ENCODE measurements around the gene SCARB1.

SCARB1 gene

GRCh38 chr12:124774462-124775167 is 89.0 kb downstream of the SCARB1 start:
- no peak for DNase-seq (ENCODE audit: low spot score)

GRCh38 chr12:124774054-124774461 is 89.6 kb downstream of the SCARB1 start:
- DNase-seq (ENCODE audit: low spot score): no peak

DNA sequence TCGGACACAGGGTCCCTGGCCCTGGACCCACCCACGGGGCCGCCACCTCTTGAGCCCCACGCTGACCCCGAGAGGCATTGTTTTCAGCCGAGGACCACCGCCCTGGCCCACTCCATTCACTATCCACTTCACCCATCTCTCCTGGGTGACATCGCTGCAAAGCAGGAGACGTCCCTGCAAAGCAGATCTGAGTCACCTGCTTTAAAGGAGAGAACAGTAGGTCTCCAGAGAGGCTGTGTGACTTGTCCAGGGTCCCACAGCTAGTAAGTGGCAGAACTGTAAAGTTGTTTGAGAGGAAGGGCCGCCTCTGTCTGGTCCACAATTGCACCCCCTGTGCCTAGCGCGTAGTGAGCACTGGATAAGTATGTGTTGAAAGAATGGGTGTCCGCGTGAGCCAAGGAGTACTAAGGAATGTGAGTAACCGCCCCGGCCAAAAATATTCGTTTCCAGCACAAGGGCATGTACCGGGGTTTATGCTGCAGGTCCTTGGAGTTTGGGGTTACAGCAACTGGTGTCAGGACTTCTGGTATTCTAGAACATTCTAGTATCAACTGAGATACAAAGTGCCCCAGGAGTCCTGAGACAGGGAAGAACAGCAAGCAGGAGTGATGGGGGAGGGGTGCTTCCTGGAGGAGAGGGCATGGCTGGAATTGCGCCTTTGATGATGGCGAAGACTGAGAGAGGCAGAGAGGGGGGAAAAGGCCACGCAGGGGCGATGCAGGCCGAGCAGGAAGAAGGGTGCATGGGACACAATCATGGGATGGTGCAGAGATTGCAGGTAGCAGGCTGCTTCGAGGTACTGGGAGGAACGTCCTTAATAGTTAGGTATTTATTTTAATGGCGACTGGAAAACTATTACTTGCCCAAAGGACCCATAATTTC is 91.1 kb downstream of the SCARB1 start:
- DNase-seq (ENCODE audit: low spot score): no peak

GRCh38 chr12:124771462-124772288 is 92.0 kb downstream of the SCARB1 start:
- DNase-seq (ENCODE audit: low spot score): peak; percentile 69

- no peak for DNase-seq (ENCODE audit: low spot score)
Observed at GRCh38 chr12:124770728-124771127, 92.9 kb downstream of the SCARB1 start.

GRCh38 chr12:124769881-124770512 is 93.7 kb downstream of the SCARB1 start:
- DNase-seq (ENCODE audit: low spot score): no peak

GRCh38 chr12:124769163-124769530 is 94.5 kb downstream of the SCARB1 start:
- no peak for DNase-seq (ENCODE audit: low spot score)

DNA sequence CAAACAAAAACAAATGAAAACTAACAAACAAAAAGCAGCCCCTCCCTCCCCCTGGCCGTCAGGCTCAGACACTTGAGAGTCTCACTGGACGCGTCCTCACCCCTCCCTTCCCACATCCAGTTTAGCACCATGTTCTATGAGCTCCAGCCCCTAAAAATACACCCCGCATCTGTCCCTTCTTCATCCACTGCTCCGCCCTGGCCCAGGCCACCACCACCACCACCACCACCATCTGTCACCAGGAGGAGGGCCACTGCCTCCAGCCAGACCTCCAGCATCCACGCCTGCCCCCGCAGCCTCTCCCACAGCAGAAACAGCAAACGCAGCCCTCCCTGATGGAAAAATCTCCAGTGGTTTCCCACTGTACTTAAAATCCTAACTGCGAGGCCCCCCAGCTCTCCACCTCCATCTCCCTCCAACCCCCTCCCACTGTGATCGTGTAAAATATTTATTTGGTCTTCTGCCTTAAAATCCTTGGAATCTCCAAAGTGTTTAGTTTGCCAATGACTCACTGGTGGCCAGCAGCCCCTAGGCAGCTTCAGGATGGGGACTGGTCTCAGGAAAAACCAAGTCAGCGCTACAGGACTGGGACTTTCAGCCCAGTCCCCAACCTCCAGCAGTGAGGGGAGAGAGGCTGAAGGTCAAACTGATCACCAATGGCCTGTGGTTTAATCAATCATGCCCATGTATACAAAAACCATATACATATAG is 95.1 kb downstream of the SCARB1 start:
- DNase-seq (ENCODE audit: low spot score): no peak

DNA sequence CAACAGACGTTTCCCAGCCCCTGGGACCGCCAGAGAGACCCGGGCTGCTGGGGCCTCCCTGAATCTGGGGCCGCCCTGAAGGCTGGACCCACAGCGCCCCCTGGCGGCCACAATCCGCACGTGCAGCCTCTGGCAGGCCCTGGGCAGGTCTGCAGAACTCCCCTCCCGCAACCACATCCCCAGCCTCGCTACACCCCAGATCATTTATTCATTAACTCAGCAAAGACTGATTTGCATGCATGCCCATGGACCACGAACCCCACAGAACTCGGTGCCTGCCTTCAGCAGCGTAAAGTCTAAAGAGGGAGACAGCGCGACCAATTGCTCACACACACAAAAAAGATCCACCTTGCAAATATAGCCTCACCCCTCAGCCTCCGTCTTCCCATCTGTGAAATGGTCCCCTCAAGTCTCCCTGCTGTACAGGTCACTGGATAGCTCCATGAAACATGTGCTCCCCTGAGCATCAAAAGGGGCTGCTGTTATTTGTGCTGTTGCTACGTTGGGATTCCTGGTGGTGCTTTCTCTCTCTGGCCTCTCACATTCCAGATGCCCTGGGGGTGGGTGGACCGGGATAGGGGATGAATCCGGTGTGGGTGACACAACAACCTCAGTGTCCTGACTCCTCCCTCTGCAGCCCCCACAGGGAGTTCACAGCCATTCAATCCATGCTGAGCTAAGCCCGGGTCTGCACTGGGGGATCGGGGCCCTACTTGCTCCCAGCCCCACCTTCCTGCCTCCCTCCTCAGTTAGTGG is 96.4 kb downstream of the SCARB1 start:
- DNase-seq (ENCODE audit: low spot score): peak; percentile 78

GRCh38 chr12:124766727-124767065 is 97.0 kb downstream of the SCARB1 start:
- DNase-seq (ENCODE audit: low spot score): no peak

- DNase-seq (ENCODE audit: low spot score): no peak
Observed at GRCh38 chr12:124765581-124766489, 97.8 kb downstream of the SCARB1 start.

GRCh38 chr12:124764870-124765580 is 98.6 kb downstream of the SCARB1 start:
- DNase-seq (ENCODE audit: low spot score): peak; percentile 89

GRCh38 chr12:124764451-124764850 is 99.2 kb downstream of the SCARB1 start:
- DNase-seq (ENCODE audit: low spot score): peak; percentile 61

DNA sequence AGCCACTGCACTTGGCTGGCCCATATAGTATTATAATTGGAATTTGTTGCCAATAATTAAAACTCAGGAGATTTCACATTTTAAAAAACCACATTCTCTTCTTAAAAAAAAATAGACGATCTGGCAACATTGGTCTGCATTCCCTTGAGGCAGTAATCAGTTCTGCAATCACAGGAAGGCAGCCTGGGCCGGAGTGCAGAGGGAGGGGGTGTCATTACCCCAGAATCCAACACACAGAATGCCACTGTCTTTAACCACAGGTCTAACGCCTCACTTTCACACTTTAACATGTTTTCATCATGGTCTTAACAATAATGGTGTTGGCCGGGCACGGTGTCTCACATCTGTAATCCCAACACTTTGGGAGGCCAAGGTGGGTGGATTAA is 100.1 kb downstream of the SCARB1 start:
- DNase-seq (ENCODE audit: low spot score): no peak

DNA sequence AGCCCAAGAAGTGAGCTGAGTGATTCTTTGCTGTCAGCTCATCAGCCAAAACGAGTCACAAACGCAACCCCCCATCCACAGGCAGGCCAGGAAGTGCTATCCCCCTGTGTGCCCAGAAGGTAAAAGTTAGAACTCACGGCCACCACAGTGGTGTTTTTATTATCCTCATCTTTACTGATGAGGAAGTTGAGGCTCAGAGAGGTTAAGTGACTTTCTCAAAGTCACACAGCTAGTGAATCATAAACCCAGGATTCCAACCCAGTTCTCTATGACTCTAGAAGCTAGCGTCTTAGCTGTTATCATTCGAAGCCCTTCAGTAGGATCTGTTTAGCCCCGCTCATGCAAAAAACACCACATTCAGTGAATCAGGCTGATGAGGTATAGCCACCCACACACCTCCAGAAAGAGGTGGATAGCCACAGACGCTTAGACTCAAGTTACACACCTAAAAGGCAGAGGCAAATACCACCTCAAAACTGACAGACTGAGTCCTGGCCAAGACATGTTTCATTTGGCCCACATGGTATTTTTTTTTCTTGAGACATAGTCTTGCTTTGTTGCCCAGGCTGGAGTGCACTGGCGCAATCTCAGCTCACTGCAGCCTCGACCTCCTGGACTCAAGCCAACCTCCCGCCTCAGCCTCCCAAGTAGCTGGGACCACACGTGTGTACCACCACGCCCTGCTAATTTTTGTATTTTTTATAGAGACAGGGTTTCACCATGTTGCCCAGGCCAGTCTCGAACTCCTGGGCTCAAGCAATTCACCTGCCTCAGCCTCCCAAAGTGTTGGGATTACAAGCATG is 100.7 kb downstream of the SCARB1 start:
- DNase-seq (ENCODE audit: low spot score): no peak

GRCh38 chr12:124762384-124762783 is 101.3 kb downstream of the SCARB1 start:
- no peak for DNase-seq (ENCODE audit: low spot score)

GRCh38 chr12:124761871-124762270 is 101.8 kb downstream of the SCARB1 start:
- no peak for DNase-seq (ENCODE audit: low spot score)

- no peak for DNase-seq (ENCODE audit: low spot score)
Observed at GRCh38 chr12:124761056-124761455, 102.6 kb downstream of the SCARB1 start.

All from kidney tubule cell (primary cell).